Esophagus (tissue), 2 donors: ENCODE data around the gene C16orf95. TPM values are rescaled to one million over a fixed set of nuclear protein-coding genes. Genes with fewer than 3 reads are reported as not detected.

Experiments used
- H3K27ac ChIP-seq, 2 donors: one replicate each; pipeline ENCODE4 v1.5.1; 2013; ENCODE audit warnings: low read depth in 2 of 2, mild to moderate bottlenecking in 2 of 2, inconsistent platforms in 1 of 2, low read length in 1 of 2, moderate library complexity in 1 of 2
- H3K27me3 ChIP-seq, 2 donors: one replicate each; pipeline ENCODE4 v1.6.1; 2013; ENCODE audit warnings: low read length in 2 of 2, control low read depth in 1 of 2, mild to moderate bottlenecking in 1 of 2; ENCODE audit not compliant: insufficient read depth in 2 of 2, control insufficient read depth in 1 of 2
- H3K36me3 ChIP-seq, 2 donors: one replicate each; pipeline ENCODE4 v1.6.1; 2013; ENCODE audit warnings: low read length in 1 of 2; ENCODE audit not compliant: control insufficient read depth in 2 of 2, insufficient read depth in 2 of 2
- H3K4me1 ChIP-seq, 2 donors: one replicate each; pipeline ENCODE4 v1.6.1; 2013; ENCODE audit warnings: low read length in 1 of 2; ENCODE audit not compliant: control insufficient read depth in 2 of 2, insufficient read depth in 2 of 2
- H3K4me3 ChIP-seq, 2 donors: one replicate each; pipeline ENCODE4 v1.5.1; 2013; ENCODE audit warnings: low read length in 2 of 2, mild to moderate bottlenecking in 2 of 2, low read depth in 1 of 2, moderate library complexity in 1 of 2
- H3K9me3 ChIP-seq, 2 donors: one replicate each; pipeline ENCODE4 v1.6.1; 2013; ENCODE audit warnings: mild to moderate bottlenecking in 2 of 2, low read depth in 1 of 2, low read length in 1 of 2, moderate library complexity in 1 of 2; ENCODE audit not compliant: control insufficient read depth in 2 of 2, insufficient read depth in 1 of 2
- WGBS, 2 donors: extraction: QIAGEN DNeasy Blood & Tissue Kit; methylation state at CpG; one replicate each; pipeline ENCODE4 v1.1.7; 2013; 5-methylcytosine and 5-hydroxymethylcytosine counted together
- polyA plus RNA-seq, 2 donors: library from polyadenylated mRNA; stranded (reverse); fragments of 200-250 nt; gene quantifications; one replicate each; pipeline ENCODE4 v1.2.3, GENCODE V29; 2013
- donor health status: healthy with polysubstance abuse.
- donor health status: Bipolar disorder and iron deficiency.

Gene C16orf95
- polyA plus RNA-seq, 2 donors, result 3.4 to 3.8 TPM

DNA sequence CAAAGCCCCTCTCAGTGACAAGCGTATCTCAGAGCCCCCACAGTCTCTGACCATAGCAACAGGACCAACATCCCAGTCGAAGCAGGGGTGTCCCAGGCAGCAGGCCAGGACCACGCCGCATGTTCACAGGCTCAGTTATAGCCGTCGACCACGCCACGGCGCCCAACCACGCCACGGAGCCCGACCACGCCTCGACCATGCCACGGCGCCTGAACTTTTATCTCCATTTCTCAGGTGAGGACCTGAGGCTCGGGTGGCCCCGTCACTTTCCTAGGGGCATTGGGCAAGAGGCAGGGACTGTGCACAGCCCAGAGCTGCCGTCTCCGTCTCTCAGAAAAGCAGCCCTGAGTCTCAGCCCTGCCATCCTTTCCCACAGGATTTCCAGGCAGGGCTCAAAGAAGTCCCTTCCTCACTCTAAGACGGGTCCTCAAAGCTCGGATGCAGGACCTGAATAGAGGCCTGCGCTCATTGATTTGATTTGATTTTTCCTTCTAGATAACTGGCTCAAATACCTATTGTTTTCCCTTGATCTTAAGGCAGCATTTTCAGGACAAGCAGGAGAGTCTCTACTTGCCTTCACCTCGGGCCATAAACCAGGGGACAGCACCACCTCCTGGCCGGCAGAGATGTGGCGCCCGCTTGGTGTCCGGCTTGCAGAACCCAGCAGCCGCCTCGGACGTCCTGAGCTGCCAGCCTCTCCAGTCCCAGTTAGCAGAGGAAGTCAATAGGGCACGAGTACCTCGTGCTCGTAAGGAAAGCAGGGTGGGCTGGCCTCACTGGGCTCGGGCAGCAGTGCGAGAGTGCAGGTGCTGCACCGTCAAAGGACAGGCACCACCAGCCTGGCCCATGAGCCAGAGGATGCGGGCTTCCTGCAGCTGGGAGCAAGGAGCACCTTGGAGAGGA, 38.8 kb downstream of the C16orf95 start:
- H3K4me3 ChIP-seq, result no peak overlapping the region
- H3K27ac ChIP-seq, result no peak overlapping the region
- H3K36me3 ChIP-seq, result no peaks in the 10 kb centered on the region
- no peaks in the 10 kb centered on the region for H3K27me3 ChIP-seq
- H3K4me1 ChIP-seq, result peaks cover 0 to 6% of the 10 kb centered on the region in 2 donors
- WGBS, 2 donors, result 41 to 43% methylated on average over 38 of the region's 38 CpGs
- no peaks in the 10 kb centered on the region for H3K9me3 ChIP-seq

DNA sequence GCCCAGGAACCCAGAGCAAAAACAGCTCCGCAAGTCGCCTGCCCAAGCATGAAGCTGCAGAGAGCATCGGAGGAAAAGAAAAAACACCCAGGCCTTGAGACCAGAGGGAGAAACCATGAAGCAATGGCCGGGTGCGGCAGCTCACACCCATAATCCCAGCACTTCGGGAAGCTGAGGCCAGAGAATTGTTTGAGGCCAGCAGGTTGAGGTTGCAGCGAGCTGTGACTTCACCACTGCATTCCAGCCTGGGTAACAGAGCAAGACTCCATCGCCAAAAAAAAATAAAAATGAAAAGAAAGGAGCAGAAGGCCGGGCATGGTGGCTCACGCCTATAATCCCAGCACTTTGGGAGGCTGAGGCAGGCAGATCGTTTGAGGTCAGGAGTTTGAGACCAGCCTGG, 40.3 kb downstream of the C16orf95 start:
- H3K9me3 ChIP-seq, result no peaks in the 10 kb centered on the region
- H3K4me1 ChIP-seq, result peaks cover 0 to 6% of the 10 kb centered on the region in 2 donors
- no peak overlapping the region for H3K27ac ChIP-seq
- H3K36me3 ChIP-seq, result no peaks in the 10 kb centered on the region
- no peaks in the 10 kb centered on the region for H3K27me3 ChIP-seq
- no peak overlapping the region for H3K4me3 ChIP-seq
- 75 to 80% methylated on average over 11 of the region's 11 CpGs for WGBS, 2 donors

DNA sequence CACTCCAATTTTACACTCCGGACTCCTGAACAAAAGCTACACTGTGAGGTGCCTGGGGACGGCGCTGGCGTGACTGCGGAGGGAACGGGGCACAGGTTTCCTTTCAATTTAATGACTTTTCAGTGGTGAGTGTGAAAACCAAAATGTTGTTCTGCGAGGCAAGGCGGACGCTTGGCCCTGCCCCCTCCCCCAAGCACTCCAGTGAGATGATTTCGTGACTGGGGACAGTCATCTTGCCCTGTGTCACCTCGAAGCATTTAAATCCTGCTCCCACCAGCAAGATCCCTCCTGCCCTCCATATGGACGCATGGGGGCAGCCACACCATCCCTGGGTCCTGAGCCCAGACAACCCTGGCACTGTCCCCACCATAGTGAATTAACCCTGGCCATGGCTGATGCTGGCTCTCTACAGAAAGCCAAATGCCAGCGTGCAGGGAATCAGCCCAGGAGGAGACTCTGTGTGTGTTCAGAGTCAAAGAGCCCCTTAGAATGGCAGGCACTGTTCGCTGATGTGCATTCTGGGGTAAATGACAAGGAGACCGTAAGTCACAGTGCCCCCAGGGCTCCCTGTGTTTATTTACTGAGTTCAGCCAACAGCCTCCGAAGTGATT, 41.0 kb downstream of the C16orf95 start:
- Histone ChIP-seq H3K36me3 (no peaks in the 10 kb centered on the region), H3K9me3 (no peaks in the 10 kb centered on the region), H3K27me3 (no peaks in the 10 kb centered on the region), H3K4me1 (peaks cover 0 to 6% of the 10 kb centered on the region in 2 donors), H3K4me3 (no peak overlapping the region), H3K27ac (no peak overlapping the region)
- 73 to 77% methylated on average over 16 of the region's 16 CpGs for WGBS, 2 donors

GRCh38 chr16:87274794-87275193, 42.4 kb downstream of the C16orf95 start:
- H3K27me3 ChIP-seq, result no peaks in the 10 kb centered on the region
- H3K9me3 ChIP-seq, result no peaks in the 10 kb centered on the region
- H3K4me1 ChIP-seq, result peaks cover 0 to 6% of the 10 kb centered on the region in 2 donors
- no peaks in the 10 kb centered on the region for H3K36me3 ChIP-seq
- no peak overlapping the region for H3K4me3 ChIP-seq
- no peak overlapping the region for H3K27ac ChIP-seq
- WGBS, 2 donors, result 89 to 90% methylated on average over 4 of the region's 4 CpGs

DNA sequence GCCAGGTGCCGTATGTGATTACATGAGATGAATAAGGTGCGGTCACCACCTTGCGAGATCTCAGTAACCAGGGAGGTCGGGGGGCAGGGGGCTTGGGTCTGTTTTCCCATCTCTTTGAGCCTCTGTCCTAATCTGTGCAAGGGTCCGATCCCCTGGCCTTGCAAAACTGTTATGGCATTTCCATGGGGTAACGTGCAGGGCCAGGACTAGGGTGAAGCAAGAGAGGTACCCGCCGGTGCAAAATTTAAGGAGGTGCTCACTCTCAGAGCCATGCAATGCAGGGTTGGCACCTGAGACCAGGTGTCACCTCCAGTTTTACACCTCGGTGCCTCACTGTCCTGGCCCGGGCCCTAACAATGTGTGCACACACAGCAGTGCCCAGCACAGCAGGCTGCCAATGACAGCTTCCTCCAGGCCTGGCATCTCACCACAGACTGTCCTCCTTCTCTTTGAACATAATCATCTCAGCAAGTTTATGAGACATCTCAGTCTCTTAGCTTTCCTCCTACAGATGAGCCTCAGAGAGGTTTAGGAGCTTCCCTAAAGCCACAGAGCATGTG, 43.6 kb downstream of the C16orf95 start:
- 93 to 95% methylated on average over 10 of the region's 10 CpGs for WGBS, 2 donors
- Histone ChIP-seq H3K4me1 (peaks cover 0 to 6% of the 10 kb centered on the region in 2 donors), H3K36me3 (no peaks in the 10 kb centered on the region), H3K27ac (no peak overlapping the region), H3K27me3 (no peaks in the 10 kb centered on the region), H3K9me3 (no peaks in the 10 kb centered on the region), H3K4me3 (no peak overlapping the region)

- H3K27ac ChIP-seq, result no peak overlapping the region
- H3K27me3 ChIP-seq, result no peaks in the 10 kb centered on the region
- no peaks in the 10 kb centered on the region for H3K36me3 ChIP-seq
- H3K4me1 ChIP-seq, result no peaks in the 10 kb centered on the region
- H3K9me3 ChIP-seq, result no peaks in the 10 kb centered on the region
- WGBS, 2 donors, result 78 to 79% methylated on average over 11 of the region's 11 CpGs
- no peak overlapping the region for H3K4me3 ChIP-seq
Measured at GRCh38 chr16:87271256-87271655, 45.9 kb downstream of the C16orf95 start.

GRCh38 chr16:87267566-87267965, 49.6 kb downstream of the C16orf95 start:
- Histone ChIP-seq H3K36me3 (no peaks in the 10 kb centered on the region), H3K27ac (no peak overlapping the region), H3K27me3 (no peaks in the 10 kb centered on the region), H3K9me3 (no peaks in the 10 kb centered on the region), H3K4me3 (no peak overlapping the region), H3K4me1 (no peaks in the 10 kb centered on the region)
- WGBS, 2 donors, result 78 to 88% methylated on average over 8 of the region's 8 CpGs

DNA sequence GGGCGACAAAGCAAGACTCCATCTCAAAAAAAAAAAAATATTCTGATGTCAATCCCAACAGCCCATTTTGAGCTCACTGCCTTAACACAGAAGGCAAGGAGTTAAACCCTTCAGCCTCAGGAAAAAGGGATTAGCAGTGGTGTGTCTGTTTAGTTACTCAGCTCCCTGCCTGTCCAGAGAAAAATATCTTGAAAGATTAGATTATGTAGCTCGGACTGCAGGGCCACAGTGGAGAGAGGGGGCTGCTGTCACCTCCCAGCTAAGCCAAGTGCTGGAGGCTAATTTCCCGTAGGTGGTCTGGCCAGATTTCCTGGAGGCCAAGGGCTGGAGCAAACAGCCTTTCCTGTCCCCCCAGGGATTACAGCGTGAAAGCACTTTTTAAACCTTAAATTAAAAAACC, 50.3 kb downstream of the C16orf95 start:
- no peak overlapping the region for H3K27ac ChIP-seq
- H3K36me3 ChIP-seq, result no peaks in the 10 kb centered on the region
- no peaks in the 10 kb centered on the region for H3K27me3 ChIP-seq
- no peak overlapping the region for H3K4me3 ChIP-seq
- no peaks in the 10 kb centered on the region for H3K4me1 ChIP-seq
- H3K9me3 ChIP-seq, result no peaks in the 10 kb centered on the region
- WGBS, 2 donors, result 56 to 59% methylated on average over 4 of the region's 4 CpGs

DNA sequence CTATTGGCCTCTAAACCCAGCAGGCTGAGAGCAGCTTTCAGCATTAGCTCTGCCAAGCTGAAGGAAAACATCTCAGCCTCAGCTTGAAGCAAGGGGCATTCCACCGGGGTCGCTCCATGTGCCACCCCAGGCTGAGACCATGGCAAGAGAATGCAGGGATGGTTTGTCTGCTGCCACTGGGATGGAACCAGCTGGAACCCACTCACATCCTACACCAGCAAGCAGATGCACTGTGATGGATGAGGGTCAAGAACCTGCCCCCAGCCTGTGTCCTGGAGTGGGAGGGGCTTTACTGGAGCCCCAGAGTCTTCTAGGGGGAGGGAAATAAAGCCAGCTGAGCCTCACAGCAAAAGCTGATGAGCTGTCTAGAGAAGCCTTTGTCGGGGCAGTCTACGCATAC, 51.9 kb downstream of the C16orf95 start:
- WGBS, 2 donors, result 93 to 94% methylated on average over 4 of the region's 4 CpGs
- Histone ChIP-seq H3K9me3 (no peaks in the 10 kb centered on the region), H3K36me3 (no peaks in the 10 kb centered on the region), H3K27ac (no peak overlapping the region), H3K4me3 (no peak overlapping the region), H3K27me3 (no peaks in the 10 kb centered on the region), H3K4me1 (no peaks in the 10 kb centered on the region)
